MCF 10A (cell line): ENCODE measurements around the gene SCRG1. TPM values are rescaled to one million over a fixed set of nuclear protein-coding genes. Genes with fewer than 3 reads are reported as not detected.

ENCODE experiments used
- BruUV-seq: library from RNA; stranded (reverse); fragments of 400-500 nt; replicated peaks from 2 replicates; lab custom pipeline; 2021; lab: Mats Ljungman, UMichigan
- CTCF ChIA-PET: fragments of 300-600 bp; sonication (Branson Sonifier 250); formaldehyde crosslinking; extraction: SDS; loops from one replicate; lab custom pipeline; 2021; ENCODE audit warnings: antibody characterized with exemption, inconsistent platforms; lab: Yijun Ruan, JAX
- POLR2A ChIA-PET: fragments of 300-600, 350-650 bp; sonication (Branson Sonifier 250); formaldehyde crosslinking; extraction: SDS; loops from one replicate; lab custom pipeline; 2020; ENCODE audit warnings: antibody characterized with exemption, inconsistent platforms; lab: Yijun Ruan, JAX
- DNase-seq: peaks from one replicate; pipeline ENCODE4 v3.0.0-alpha.2; 2018; ENCODE audit not compliant: unreplicated experiment
- H3K27ac Mint-ChIP-seq: one replicate; pipeline ENCODE4 v1.8.0; 2022; ENCODE audit warnings: mild to moderate bottlenecking, low read depth, mixed read lengths; ENCODE audit not compliant: unreplicated experiment
- H3K27me3 Mint-ChIP-seq: one replicate; pipeline ENCODE4 v1.8.0; 2022; ENCODE audit warnings: mixed read lengths; ENCODE audit not compliant: insufficient read depth, unreplicated experiment
- H3K36me3 Mint-ChIP-seq: one replicate; pipeline ENCODE4 v1.8.0; 2022; ENCODE audit warnings: mild to moderate bottlenecking, moderate library complexity, mixed read lengths; ENCODE audit not compliant: insufficient read depth, unreplicated experiment
- H3K4me1 Mint-ChIP-seq: one replicate; pipeline ENCODE4 v1.8.0; 2022; ENCODE audit warnings: mixed read lengths; ENCODE audit not compliant: insufficient read depth, unreplicated experiment
- H3K4me3 Mint-ChIP-seq: one replicate; pipeline ENCODE4 v1.8.0; 2022; ENCODE audit warnings: mild to moderate bottlenecking, moderate library complexity, mixed read lengths; ENCODE audit not compliant: unreplicated experiment
- H3K9me3 Mint-ChIP-seq: one replicate; pipeline ENCODE4 v1.8.0; 2022; ENCODE audit warnings: mixed read lengths; ENCODE audit not compliant: unreplicated experiment
- intact Hi-C: fragments of 100-400 bp; cut with micrococcal nuclease; formaldehyde crosslinking; loops from 2 replicates; pipeline ENCODE4 v1.14.1; 2022
- total RNA-seq: library from RNA; stranded (reverse); gene quantifications from 2 replicates; pipeline ENCODE4 v1.2.3, GENCODE V29; 2022
- TF ChIP-seq, protein P1 (sequence below): fragments of 200-600 bp; IDR thresholded peaks from one replicate; pipeline ENCODE4 v1.8.0; 2022; ENCODE audit warnings: antibody characterized with exemption, mild to moderate bottlenecking; ENCODE audit not compliant: unreplicated experiment

SCRG1 gene
- total RNA-seq, 1 experiment from 2014 or later, result not detected

- CTCF ChIA-PET, result interaction anchor here (1.0 to 1.2 kb wide), 2 partner anchors 21 to 52 kb away, joined by 3 to 4 read pairs; no protein-coding TSS in a partner anchor
- Mint-ChIP-seq H3K9me3 (no peaks in the 10 kb centered on the region), H3K27ac (no peak overlapping the region), H3K4me3 (no peak overlapping the region), H3K36me3 (peaks cover 9% of the 10 kb centered on the region), H3K27me3 (no peaks in the 10 kb centered on the region), H3K4me1 (no peaks in the 10 kb centered on the region)
- POLR2A ChIA-PET, result interaction anchor here (0.8 kb wide), 1 partner anchor 9 kb away, joined by 4 read pairs; no protein-coding TSS in a partner anchor
- intact Hi-C loops, result no loop called here
- no TSS peak for BruUV-seq
- TF ChIP-seq, protein P1, sequence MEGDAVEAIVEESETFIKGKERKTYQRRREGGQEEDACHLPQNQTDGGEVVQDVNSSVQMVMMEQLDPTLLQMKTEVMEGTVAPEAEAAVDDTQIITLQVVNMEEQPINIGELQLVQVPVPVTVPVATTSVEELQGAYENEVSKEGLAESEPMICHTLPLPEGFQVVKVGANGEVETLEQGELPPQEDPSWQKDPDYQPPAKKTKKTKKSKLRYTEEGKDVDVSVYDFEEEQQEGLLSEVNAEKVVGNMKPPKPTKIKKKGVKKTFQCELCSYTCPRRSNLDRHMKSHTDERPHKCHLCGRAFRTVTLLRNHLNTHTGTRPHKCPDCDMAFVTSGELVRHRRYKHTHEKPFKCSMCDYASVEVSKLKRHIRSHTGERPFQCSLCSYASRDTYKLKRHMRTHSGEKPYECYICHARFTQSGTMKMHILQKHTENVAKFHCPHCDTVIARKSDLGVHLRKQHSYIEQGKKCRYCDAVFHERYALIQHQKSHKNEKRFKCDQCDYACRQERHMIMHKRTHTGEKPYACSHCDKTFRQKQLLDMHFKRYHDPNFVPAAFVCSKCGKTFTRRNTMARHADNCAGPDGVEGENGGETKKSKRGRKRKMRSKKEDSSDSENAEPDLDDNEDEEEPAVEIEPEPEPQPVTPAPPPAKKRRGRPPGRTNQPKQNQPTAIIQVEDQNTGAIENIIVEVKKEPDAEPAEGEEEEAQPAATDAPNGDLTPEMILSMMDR, result no peak
- DNase-seq, result no peak
These were observed 43.5 kb upstream of the SCRG1 start for GRCh38 chr4:173442223-173442932.

GRCh38 chr4:173440888-173441287, 42.0 kb upstream of the SCRG1 start:
- TF ChIP-seq, protein P1, result no peak
- CTCF ChIA-PET, result interaction anchor here (1.2 kb wide), 1 partner anchor 20 kb away, joined by 3 read pairs; no protein-coding TSS in a partner anchor
- no peaks in the 10 kb centered on the region for H3K27me3 Mint-ChIP-seq
- no peak overlapping the region for H3K27ac Mint-ChIP-seq
- POLR2A ChIA-PET, result no interaction called here
- intact Hi-C loops, result no loop called here
- no peak overlapping the region for H3K4me3 Mint-ChIP-seq
- no TSS peak for BruUV-seq
- no peak for DNase-seq
- no peaks in the 10 kb centered on the region for H3K9me3 Mint-ChIP-seq
- no peaks in the 10 kb centered on the region for H3K4me1 Mint-ChIP-seq
- H3K36me3 Mint-ChIP-seq, result peaks cover 9% of the 10 kb centered on the region

GRCh38 chr4:173436771-173437265, 37.9 kb upstream of the SCRG1 start:
- ChIA-PET POLR2A (no interaction called here), CTCF (no interaction called here)
- intact Hi-C loops, result no loop called here
- Mint-ChIP-seq H3K27ac (no peak overlapping the region), H3K9me3 (no peaks in the 10 kb centered on the region), H3K4me3 (no peak overlapping the region), H3K36me3 (no peaks in the 10 kb centered on the region), H3K4me1 (no peaks in the 10 kb centered on the region), H3K27me3 (no peaks in the 10 kb centered on the region)
- no peak for DNase-seq
- TF ChIP-seq, protein P1, result no peak
- BruUV-seq, result no TSS peak

DNA sequence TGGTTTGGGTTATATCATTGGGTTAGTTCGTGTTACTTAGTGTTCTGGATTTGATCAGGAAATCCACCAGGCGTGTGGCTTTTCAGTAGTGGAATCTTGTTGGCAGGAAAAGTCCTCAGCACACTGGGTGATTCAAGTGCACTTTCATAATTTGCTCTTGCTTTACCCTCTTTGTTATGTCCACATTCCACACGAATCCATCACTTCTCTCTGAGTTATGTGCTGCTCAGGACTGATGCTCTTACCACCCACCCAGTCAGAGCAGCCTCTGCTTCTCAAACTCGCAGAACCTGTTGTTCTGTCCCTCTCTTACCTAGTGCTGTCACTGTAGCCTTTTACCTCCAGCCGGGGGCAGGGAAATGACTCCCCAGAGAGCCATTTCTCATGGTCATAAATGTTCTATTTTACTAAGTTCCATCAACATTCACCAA, 37.2 kb upstream of the SCRG1 start:
- TF ChIP-seq, protein P1, result no peak
- no peak for DNase-seq
- ChIA-PET CTCF (no interaction called here), POLR2A (no interaction called here)
- Mint-ChIP-seq H3K9me3 (no peaks in the 10 kb centered on the region), H3K27me3 (no peaks in the 10 kb centered on the region), H3K36me3 (no peaks in the 10 kb centered on the region), H3K4me1 (no peaks in the 10 kb centered on the region), H3K4me3 (no peak overlapping the region), H3K27ac (no peak overlapping the region)
- no TSS peak for BruUV-seq
- intact Hi-C loops, result no loop called here
